Stimulated activated CD8-positive, alpha-beta memory T cell treated with anti-CD3 and anti-CD28 coated beads, Interleukin-12 subunit alpha, Interleukin-12 subunit beta, amount 100 ng/mL, for 1 hour (primary cell): ENCODE results near the gene ABCC8.
A peak's percentile ranks its signal among the peaks of the same experiment; 100 is the strongest.

Experiments
- DNase-seq: peaks from one replicate; pipeline ENCODE4 v3.0.0-alpha.2; 2020; ENCODE audit warnings: low read depth

The ABCC8 gene

GRCh38 chr11:17386331-17387084 is 90.1 kb downstream of the ABCC8 start:
- no peak for DNase-seq

- no peak for DNase-seq
These were observed 90.7 kb downstream of the ABCC8 start for GRCh38 chr11:17385926-17386325.

GRCh38 chr11:17385492-17385891 is 91.2 kb downstream of the ABCC8 start:
- no peak for DNase-seq

GRCh38 chr11:17384002-17384511 is 92.6 kb downstream of the ABCC8 start:
- DNase-seq, result peak; percentile 58

GRCh38 chr11:17383461-17383860 is 93.2 kb downstream of the ABCC8 start:
- no peak for DNase-seq

- DNase-seq, result no peak
These were observed 94.5 kb downstream of the ABCC8 start for GRCh38 chr11:17382046-17382728.

- no peak for DNase-seq
These were observed 95.5 kb downstream of the ABCC8 start for GRCh38 chr11:17381156-17381555.

GRCh38 chr11:17379383-17380180 is 97.1 kb downstream of the ABCC8 start:
- DNase-seq, result no peak

- no peak for DNase-seq
These were observed 98.0 kb downstream of the ABCC8 start for GRCh38 chr11:17378655-17379054.

GRCh38 chr11:17376493-17376892 is 100.2 kb downstream of the ABCC8 start:
- DNase-seq, result no peak

- DNase-seq, result no peak
These were observed 101.1 kb downstream of the ABCC8 start for GRCh38 chr11:17375547-17375946.

- no peak for DNase-seq
These were observed 105.0 kb downstream of the ABCC8 start for GRCh38 chr11:17371614-17372013.

GRCh38 chr11:17369684-17370243 is 106.9 kb downstream of the ABCC8 start:
- DNase-seq, result no peak

- no peak for DNase-seq
These were observed 107.6 kb downstream of the ABCC8 start for GRCh38 chr11:17369094-17369493.

- no peak for DNase-seq
These were observed 108.1 kb downstream of the ABCC8 start for GRCh38 chr11:17368551-17368950.

GRCh38 chr11:17366495-17366894 is 110.2 kb downstream of the ABCC8 start:
- DNase-seq, result no peak

- peak; percentile 36 for DNase-seq
These were observed 122.0 kb downstream of the ABCC8 start for GRCh38 chr11:17354601-17354991.

- no peak for DNase-seq
These were observed 122.6 kb downstream of the ABCC8 start for GRCh38 chr11:17353821-17354600.

- peak; percentile 29 for DNase-seq
These were observed 123.5 kb downstream of the ABCC8 start for GRCh38 chr11:17352950-17353820.

- peak; percentile 37 for DNase-seq
These were observed 125.0 kb downstream of the ABCC8 start, which contains the start of gene NCR3LG1 for GRCh38 chr11:17351510-17352176. TSS of gene NCR3LG1 (plus strand) at chr11:17351800. CDS start at chr11:17351970, 170 bp downstream.
